WTC11 (cell line): ENCODE measurements around the gene ZBTB8B. TPM values are rescaled to one million over a fixed set of nuclear protein-coding genes. Genes with fewer than 3 reads are reported as not detected.
"Not testable (repeated sequence)": the region's sequence is repeated elsewhere in the genome, so short reads cannot be mapped to it uniquely, and the experiment has no call there.

Experiments
- ATAC-seq: fragments of 200-7000 bp; cut with Tn5 transposase; 2 replicates; pipeline ENCODE4 v1.10.0; 2021; ENCODE audit warnings: mild to moderate bottlenecking, moderate library complexity
- CTCF ChIA-PET: fragments of 300-600 bp; sonication (Branson Sonifier 250); formaldehyde crosslinking; loops from one replicate; lab custom pipeline; 2021; ENCODE audit warnings: antibody characterized with exemption; lab: Charles Lee
- POLR2A ChIA-PET: fragments of 350-600 bp; sonication (Branson Sonifier 250); formaldehyde crosslinking; loops from one replicate; lab custom pipeline; 2021; ENCODE audit warnings: antibody characterized with exemption; lab: Charles Lee
- DNase-seq: peaks from one replicate; pipeline ENCODE4 v3.0.0; 2021; ENCODE audit warnings: low spot score
- H3K27ac Mint-ChIP-seq: 2 replicates; pipeline ENCODE4 v1.8.0; 2021; ENCODE audit warnings: mixed read lengths
- H3K27me3 Mint-ChIP-seq: 2 replicates; pipeline ENCODE4 v1.8.0; 2021; ENCODE audit warnings: low read depth, mild to moderate bottlenecking, moderate library complexity, mixed read lengths
- H3K36me3 Mint-ChIP-seq: 2 replicates; pipeline ENCODE4 v1.8.0; 2021; ENCODE audit warnings: mixed read lengths
- H3K4me1 Mint-ChIP-seq: 2 replicates; pipeline ENCODE4 v1.8.0; 2022; ENCODE audit warnings: mixed read lengths
- H3K4me3 Mint-ChIP-seq: 2 replicates; pipeline ENCODE4 v1.8.0; 2021; ENCODE audit warnings: mild to moderate bottlenecking, moderate library complexity, mixed read lengths
- H3K9me3 Mint-ChIP-seq: 2 replicates; pipeline ENCODE4 v1.8.0; 2021; ENCODE audit warnings: mixed read lengths
- AR ChIP-seq: fragments of 250-450 bp; sonication (Bioruptor Pico); IDR thresholded peaks from 2 replicates; pipeline ENCODE4 v1.9.0; 2021; ENCODE audit warnings: mild to moderate bottlenecking
- ATF3 ChIP-seq: sonication (generic); formaldehyde crosslinking; conservative IDR thresholded peaks from 2 replicates; pipeline ENCODE4 v1.8.1; 2022; ENCODE audit warnings: mild to moderate bottlenecking, missing genetic modification reagents
- CDX4 ChIP-seq: fragments of 250-450 bp; sonication (Bioruptor Pico); IDR thresholded peaks from 2 replicates; pipeline ENCODE4 v1.9.0; 2021; ENCODE audit warnings: moderate library complexity, mild to moderate bottlenecking, inconsistent platforms, borderline replicate concordance
- CREB1 ChIP-seq: sonication (generic); formaldehyde crosslinking; IDR thresholded peaks from 2 replicates; pipeline ENCODE4 v1.8.0; 2023; ENCODE audit warnings: mild to moderate bottlenecking, missing genetic modification reagents
- E2F5 ChIP-seq: sonication (generic); formaldehyde crosslinking; IDR thresholded peaks from 2 replicates; pipeline ENCODE4 v1.8.1; 2022; ENCODE audit warnings: mild to moderate bottlenecking, moderate library complexity, missing genetic modification reagents
- EMX1 ChIP-seq: fragments of 250-450 bp; sonication (Bioruptor Pico); IDR thresholded peaks from 2 replicates; pipeline ENCODE4 v1.8.0; 2021; ENCODE audit warnings: mild to moderate bottlenecking
- GTF2I ChIP-seq: fragments of 250-450 bp; sonication (Bioruptor Pico); conservative IDR thresholded peaks from 2 replicates; pipeline ENCODE4 v1.4.0; 2021; ENCODE audit warnings: mild to moderate bottlenecking
- IRF1 ChIP-seq: sonication (generic); formaldehyde crosslinking; IDR thresholded peaks from 2 replicates; pipeline ENCODE4 v1.8.0; 2023; ENCODE audit warnings: missing genetic modification reagents
- ZBTB21 ChIP-seq: sonication (generic); formaldehyde crosslinking; IDR thresholded peaks from 2 replicates; pipeline ENCODE4 v1.8.1; 2023; ENCODE audit warnings: mild to moderate bottlenecking, missing genetic modification reagents, borderline replicate concordance
- ZNF121 ChIP-seq: sonication (generic); formaldehyde crosslinking; IDR thresholded peaks from 2 replicates; pipeline ENCODE4 v1.8.0; 2023; ENCODE audit warnings: missing genetic modification reagents
- ZNF138 ChIP-seq: sonication (generic); formaldehyde crosslinking; conservative IDR thresholded peaks from 2 replicates; pipeline ENCODE4 v1.8.1; 2022; ENCODE audit warnings: mild to moderate bottlenecking, moderate library complexity, missing genetic modification reagents
- ZNF263 ChIP-seq: sonication (generic); formaldehyde crosslinking; IDR thresholded peaks from 2 replicates; pipeline ENCODE4 v1.8.1; 2022; ENCODE audit warnings: low read depth, mild to moderate bottlenecking, moderate library complexity, missing genetic modification reagents
- ZNF416 ChIP-seq: fragments of 250-450 bp; sonication (Bioruptor Pico); IDR thresholded peaks from 2 replicates; pipeline ENCODE4 v1.9.0; 2021; ENCODE audit warnings: mild to moderate bottlenecking, inconsistent platforms
- ZNF423 ChIP-seq: fragments of 250-450 bp; sonication (Bioruptor Pico); IDR thresholded peaks from 2 replicates; pipeline ENCODE4 v2.1.2; 2022; ENCODE audit warnings: mild to moderate bottlenecking, moderate library complexity
- ZNF512 ChIP-seq: sonication (generic); formaldehyde crosslinking; IDR thresholded peaks from 2 replicates; pipeline ENCODE4 v1.8.1; 2022; ENCODE audit warnings: missing genetic modification reagents, borderline replicate concordance
- ZSCAN18 ChIP-seq: fragments of 250-450 bp; sonication (Bioruptor Pico); IDR thresholded peaks from 2 replicates; pipeline ENCODE4 v2.1.2; 2022; ENCODE audit warnings: mild to moderate bottlenecking, moderate library complexity
- total RNA-seq: library from RNA; stranded (reverse); gene quantifications from 3 replicates; pipeline ENCODE4 v1.2.3, GENCODE V29; 2021

ZBTB8B gene
- total RNA-seq, 1 experiment from 2014 or later, result 2.7 TPM

- H3K9me3 Mint-ChIP-seq, H3K27me3 Mint-ChIP-seq, H3K4me3 Mint-ChIP-seq, POLR2A ChIA-PET, H3K27ac Mint-ChIP-seq, DNase-seq, ATAC-seq: not testable (repeated sequence)
- H3K36me3 Mint-ChIP-seq, result peaks cover 18% of the 10 kb centered on the region
- CTCF ChIA-PET, result interaction anchor here (1.9 kb wide), 1 partner anchor 39 kb away, joined by 7 read pairs; no protein-coding TSS in a partner anchor
- peaks cover 10% of the 10 kb centered on the region for H3K4me1 Mint-ChIP-seq
Measured at GRCh38 chr1:32481788-32482187, 16.9 kb downstream of the ZBTB8B start.

GRCh38 chr1:32485554-32486255 lies 20.8 kb downstream of the ZBTB8B start:
- no peak for DNase-seq
- peaks cover 32% of the 10 kb centered on the region for H3K36me3 Mint-ChIP-seq
- no peak overlapping the region for H3K4me3 Mint-ChIP-seq
- no peaks in the 10 kb centered on the region for H3K27me3 Mint-ChIP-seq
- CTCF ChIA-PET, result interaction anchor here (0.8 kb wide), 1 partner anchor 35 kb away, joined by 3 read pairs; no protein-coding TSS in a partner anchor
- no peak for TF ChIP-seq IRF1 (CRISPR knock-in tag)
- TF ChIP-seq ZNF416 (CRISPR knock-in tag), result no peak
- no peak for TF ChIP-seq ZNF138 (CRISPR knock-in tag)
- H3K9me3 Mint-ChIP-seq, result 0 out of 2 replicates have a peak, but pooled peaks cover 3% of the 10 kb centered on the region
- H3K4me1 Mint-ChIP-seq, result peaks cover 6% of the 10 kb centered on the region
- POLR2A ChIA-PET, result no interaction called here
- no peak overlapping the region for H3K27ac Mint-ChIP-seq
- ATAC-seq, result no peak

GRCh38 chr1:32486463-32487113 lies 21.7 kb downstream of the ZBTB8B start:
- no peak overlapping the region for H3K4me3 Mint-ChIP-seq
- H3K27me3 Mint-ChIP-seq, result no peaks in the 10 kb centered on the region
- TF ChIP-seq ZNF512 (CRISPR knock-in tag) (no peak), GTF2I (CRISPR knock-in tag) (no peak), ZBTB21 (no peak), ZNF423 (CRISPR knock-in tag) (no peak), CREB1 (CRISPR knock-in tag) (no peak), ZNF263 (CRISPR knock-in tag) (no peak), ATF3 (no peak)
- H3K4me1 Mint-ChIP-seq, result peaks cover 6% of the 10 kb centered on the region
- ChIA-PET POLR2A (no interaction called here), CTCF (interaction anchor here (0.8 kb wide), 1 partner anchor 34 kb away, joined by 3 read pairs; no protein-coding TSS in a partner anchor)
- DNase-seq (no peak), ATAC-seq (no peak)
- H3K27ac Mint-ChIP-seq, result peak overlapping the region; percentile 15; the same call in 1 of the 2 replicates
- H3K36me3 Mint-ChIP-seq, result peaks cover 32% of the 10 kb centered on the region
- H3K9me3 Mint-ChIP-seq, result 0 out of 2 replicates have a peak, but pooled peaks cover 3% of the 10 kb centered on the region

GRCh38 chr1:32487182-32487581 lies 22.3 kb downstream of the ZBTB8B start:
- 0 out of 2 replicates have a peak, but pooled peaks cover 3% of the 10 kb centered on the region for H3K9me3 Mint-ChIP-seq
- ATAC-seq, result no peak
- TF ChIP-seq E2F5 (CRISPR knock-in tag) (no peak), ZNF121 (CRISPR knock-in tag) (no peak), EMX1 (CRISPR knock-in tag) (no peak), CDX4 (no peak), CREB1 (CRISPR knock-in tag) (no peak), AR (CRISPR knock-in tag) (no peak), ZSCAN18 (CRISPR knock-in tag) (no peak)

More at GRCh38 chr1:32487182-32487581, 22.3 kb downstream of the ZBTB8B start:
- H3K36me3 Mint-ChIP-seq, result peaks cover 32% of the 10 kb centered on the region
- ChIA-PET POLR2A (no interaction called here), CTCF (interaction anchor here (1.2 kb wide), 1 partner anchor 33 kb away, joined by 3 read pairs; no protein-coding TSS in a partner anchor)
- DNase-seq, result no peak
- no peaks in the 10 kb centered on the region for H3K27me3 Mint-ChIP-seq
- H3K4me3 Mint-ChIP-seq, result no peak overlapping the region
- H3K4me1 Mint-ChIP-seq, result peaks cover 6% of the 10 kb centered on the region
- H3K27ac Mint-ChIP-seq, result no peak overlapping the region
